Thyroid gland (tissue), 4 donors: ENCODE measurements around the gene DHCR24. TPM values are rescaled to one million over a fixed set of nuclear protein-coding genes. Genes with fewer than 3 reads are reported as not detected.
"Not testable (repeated sequence)": the region's sequence is repeated elsewhere in the genome, so short reads cannot be mapped to it uniquely, and the experiment has no call there.

ENCODE experiments used
- DNase-seq, 2 donors: peaks; one replicate each; pipeline ENCODE4 v3.0.0-alpha.2; 2019
- H3K27ac ChIP-seq, 3 donors: fragments of 200-600 bp; sonication (generic); 1 replicate in 2 of 3; 2 replicates in 1 of 3; pipeline ENCODE4 v1.5.1; 2016 to 2019; ENCODE audit warnings: mild to moderate bottlenecking in 1 of 3, moderate library complexity in 1 of 3
- H3K27me3 ChIP-seq: fragments of 200-600 bp; sonication (generic); one replicate; pipeline ENCODE4 v1.5.1; 2019
- H3K36me3 ChIP-seq, 2 donors: fragments of 200-600 bp; sonication (generic); one replicate each; pipeline ENCODE4 v1.5.1; 2016 to 2019
- H3K4me1 ChIP-seq, 2 donors: fragments of 200-600 bp; sonication (generic); one replicate each; pipeline ENCODE4 v1.5.1; 2017 to 2019
- H3K4me3 ChIP-seq, 3 donors: fragments of 200-600 bp; sonication (generic); replicated peaks in 1 of 3; 1 replicate in 2 of 3; 2 replicates in 1 of 3; pipeline ENCODE4 v1.5.1; 2016; ENCODE audit warnings: mild to moderate bottlenecking in 1 of 3
- H3K9me3 ChIP-seq: fragments of 200-600 bp; sonication (generic); one replicate; pipeline ENCODE4 v1.5.1; 2017
- CTCF ChIP-seq, 6 experiments: fragments of 200-600 bp in 3 of 6; fragments of 450-650 bp in 3 of 6; sonication (generic) in 3 of 6; IDR thresholded peaks; one replicate each; pipeline ENCODE4 v1.5.1; 2016 to 2019; ENCODE audit warnings: antibody characterized with exemption in 6 of 6, mild to moderate bottlenecking in 2 of 6, inconsistent platforms in 1 of 6, moderate library complexity in 1 of 6
- POLR2A ChIP-seq, 2 donors: fragments of 450-650 bp; IDR thresholded peaks; one replicate each; pipeline ENCODE4 v1.6.1; 2017; ENCODE audit warnings: antibody characterized with exemption in 2 of 2, mild to moderate bottlenecking in 2 of 2, moderate library complexity in 1 of 2
- WGBS, 2 donors: methylation state at CpG; one replicate each; pipeline ENCODE4 v1.1.5; 2017; 5-methylcytosine and 5-hydroxymethylcytosine counted together
- intact Hi-C: fragments of 100-400 bp; cut with DNase I; formaldehyde crosslinking; loops from one replicate; pipeline ENCODE4 v1.15.1; 2023
- total RNA-seq, 4 donors: library from RNA; depleted of rRNA; stranded (reverse); fragments of >200 nt; gene quantifications; one replicate each; pipeline ENCODE4 v1.2.3, GENCODE V29; 2016

DHCR24 gene
- total RNA-seq, 4 donors from 2014 or later: 22.4 to 82.2 (median 40.4) TPM

GRCh38 chr1:54922040-54922761, 35.2 kb upstream of the DHCR24 start:
- 81 to 82% methylated on average over 4 of the region's 4 CpGs for WGBS, 2 donors

GRCh38 chr1:54919367-54920359, 32.7 kb upstream of the DHCR24 start:
- H3K4me1 ChIP-seq: peaks cover 0 to 5% of the 10 kb centered on the region in 2 donors
- H3K36me3 ChIP-seq: no peaks in the 10 kb centered on the region
- intact Hi-C loops: no loop called here
- no peak overlapping the region for H3K27ac ChIP-seq
- no peaks in the 10 kb centered on the region for H3K27me3 ChIP-seq
- 84% methylated on average over 6 of the region's 6 CpGs for WGBS, 2 donors
- TF ChIP-seq POLR2A (IDR thresholded peaks at IDR 0.05): no peak
- no peak for TF ChIP-seq CTCF (IDR thresholded peaks at IDR 0.05)
- DNase-seq: no peak
- H3K4me3 ChIP-seq: no peak overlapping the region
- H3K9me3 ChIP-seq: no peaks in the 10 kb centered on the region

More at GRCh38 chr1:54922040-54922761, 35.2 kb upstream of the DHCR24 start:
- DNase-seq: no peak
- intact Hi-C loops: no loop called here
- Histone ChIP-seq H3K4me3 (no peak overlapping the region), H3K36me3 (no peaks in the 10 kb centered on the region), H3K27me3 (no peaks in the 10 kb centered on the region), H3K27ac (no peak overlapping the region), H3K9me3 (no peaks in the 10 kb centered on the region), H3K4me1 (peaks cover 5% of the 10 kb centered on the region in 2 donors)
- TF ChIP-seq CTCF (IDR thresholded peaks at IDR 0.05) (no peak), POLR2A (IDR thresholded peaks at IDR 0.05) (no peak)

- H3K9me3 ChIP-seq, H3K27ac ChIP-seq, intact Hi-C loops, H3K36me3 ChIP-seq, H3K27me3 ChIP-seq, DNase-seq, H3K4me1 ChIP-seq, H3K4me3 ChIP-seq: not testable (repeated sequence)
- WGBS, 2 donors: 91 to 96% methylated on average over 14 of the region's 14 CpGs
These were observed 24.1 kb upstream of the DHCR24 start for GRCh38 chr1:54911076-54911475.

GRCh38 chr1:54906586-54906985, 19.6 kb upstream of the DHCR24 start:
- peaks cover 14 to 28% of the 10 kb centered on the region in 2 donors for H3K4me1 ChIP-seq
- peak overlapping the region in 1 of 3 donors; percentile 70 for H3K27ac ChIP-seq
- intact Hi-C loops: no loop called here
- no peaks in the 10 kb centered on the region for H3K27me3 ChIP-seq
- TF ChIP-seq POLR2A (IDR thresholded peaks at IDR 0.05) (no peak), CTCF (IDR thresholded peaks at IDR 0.05) (no peak)
- H3K9me3 ChIP-seq: no peaks in the 10 kb centered on the region
- DNase-seq: peak; percentile 54 to 58
- no peaks in the 10 kb centered on the region for H3K36me3 ChIP-seq
- no peak overlapping the region for H3K4me3 ChIP-seq
- 46 to 62% methylated on average over 6 of the region's 6 CpGs for WGBS, 2 donors

- WGBS, 2 donors: 21 to 32% methylated on average over 2 of the region's 2 CpGs
- Histone ChIP-seq H3K27me3 (no peaks in the 10 kb centered on the region), H3K4me3 (no peak overlapping the region), H3K27ac (peak overlapping the region in 2 of 3 donors; percentile 61 to 64), H3K9me3 (no peaks in the 10 kb centered on the region), H3K36me3 (no peaks in the 10 kb centered on the region), H3K4me1 (peaks cover 14 to 28% of the 10 kb centered on the region in 2 donors)
- peak; percentile 24 to 44 for DNase-seq
- TF ChIP-seq CTCF (IDR thresholded peaks at IDR 0.05) (no peak), POLR2A (IDR thresholded peaks at IDR 0.05) (no peak)
- intact Hi-C loops: no loop called here
These were observed 17.6 kb upstream of the DHCR24 start for GRCh38 chr1:54904476-54905048.
